Measurements from ENCODE around the gene KEAP1.

KEAP1 gene

DNA sequence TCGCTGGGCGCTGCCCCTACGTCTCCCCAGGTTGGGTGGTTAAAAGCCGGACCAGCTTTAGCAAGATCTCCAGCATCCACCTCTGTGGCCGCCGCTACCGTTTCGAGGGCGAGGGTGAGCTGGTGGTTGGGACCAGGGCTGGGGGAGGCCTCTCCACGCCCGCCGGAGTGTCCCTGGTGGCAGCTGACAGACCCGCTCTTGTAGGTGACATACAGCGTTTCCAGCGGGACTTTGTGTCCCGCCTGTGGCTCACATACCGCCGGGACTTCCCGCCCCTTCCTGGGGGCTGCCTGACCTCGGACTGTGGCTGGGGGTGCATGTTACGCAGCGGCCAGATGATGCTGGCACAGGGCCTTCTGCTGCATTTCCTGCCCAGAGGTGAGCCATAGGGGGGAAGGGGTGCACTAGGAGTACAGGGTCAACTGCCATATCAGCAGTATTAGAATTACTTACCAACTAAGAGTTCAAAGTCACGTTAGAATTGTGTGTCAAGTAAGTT is 41.6 kb upstream of the KEAP1 start:
- peak overlapping the region; percentile 72 for H3K4me3 ChIP-seq (replicated peaks; ENCODE audit: insufficient read depth, low read length)
- TF ChIP-seq SPI1 (IDR thresholded peaks at IDR 0.05; ENCODE audit: borderline replicate concordance, low read depth): no peak
- no peak for TF ChIP-seq POLR2AphosphoS5 (IDR thresholded peaks at IDR 0.05; ENCODE audit: low read depth)
- TF ChIP-seq REST (IDR thresholded peaks at IDR 0.05; ENCODE audit: insufficient replicate concordance, low read depth): no peak
- TF ChIP-seq GABPA (IDR thresholded peaks at IDR 0.05; ENCODE audit: low read depth): no peak
- peak in 1 of 2 experiments; percentile 1 for DNase-seq (ENCODE audit: low read depth in 1 of 2, low spot score in 1 of 2)
- H3K27ac ChIP-seq (replicated peaks): no peak overlapping the region
- no peaks in the 10 kb centered on the region for H3K27me3 ChIP-seq (ENCODE audit: insufficient read depth, poor library complexity, severe bottlenecking)

GRCh38 chr19:10544242-10544752 is 41.1 kb upstream of the KEAP1 start:
- Histone ChIP-seq H3K27ac (replicated peaks) (peak overlapping the region; percentile 68), H3K27me3 (ENCODE audit: insufficient read depth, poor library complexity, severe bottlenecking) (no peaks in the 10 kb centered on the region), H3K4me3 (replicated peaks; ENCODE audit: insufficient read depth, low read length) (peak overlapping the region; percentile 72)
- peak in 1 of 2 experiments; percentile 33 for DNase-seq (ENCODE audit: low read depth in 1 of 2, low spot score in 1 of 2)
- TF ChIP-seq CTCF (IDR thresholded peaks at IDR 0.05; ENCODE audit: insufficient read depth, low read length) (no peak), GABPA (IDR thresholded peaks at IDR 0.05; ENCODE audit: low read depth) (no peak), POLR2AphosphoS5 (IDR thresholded peaks at IDR 0.05; ENCODE audit: low read depth) (no peak), SPI1 (IDR thresholded peaks at IDR 0.05; ENCODE audit: borderline replicate concordance, low read depth) (no peak), REST (IDR thresholded peaks at IDR 0.05; ENCODE audit: insufficient replicate concordance, low read depth) (no peak)

DNA sequence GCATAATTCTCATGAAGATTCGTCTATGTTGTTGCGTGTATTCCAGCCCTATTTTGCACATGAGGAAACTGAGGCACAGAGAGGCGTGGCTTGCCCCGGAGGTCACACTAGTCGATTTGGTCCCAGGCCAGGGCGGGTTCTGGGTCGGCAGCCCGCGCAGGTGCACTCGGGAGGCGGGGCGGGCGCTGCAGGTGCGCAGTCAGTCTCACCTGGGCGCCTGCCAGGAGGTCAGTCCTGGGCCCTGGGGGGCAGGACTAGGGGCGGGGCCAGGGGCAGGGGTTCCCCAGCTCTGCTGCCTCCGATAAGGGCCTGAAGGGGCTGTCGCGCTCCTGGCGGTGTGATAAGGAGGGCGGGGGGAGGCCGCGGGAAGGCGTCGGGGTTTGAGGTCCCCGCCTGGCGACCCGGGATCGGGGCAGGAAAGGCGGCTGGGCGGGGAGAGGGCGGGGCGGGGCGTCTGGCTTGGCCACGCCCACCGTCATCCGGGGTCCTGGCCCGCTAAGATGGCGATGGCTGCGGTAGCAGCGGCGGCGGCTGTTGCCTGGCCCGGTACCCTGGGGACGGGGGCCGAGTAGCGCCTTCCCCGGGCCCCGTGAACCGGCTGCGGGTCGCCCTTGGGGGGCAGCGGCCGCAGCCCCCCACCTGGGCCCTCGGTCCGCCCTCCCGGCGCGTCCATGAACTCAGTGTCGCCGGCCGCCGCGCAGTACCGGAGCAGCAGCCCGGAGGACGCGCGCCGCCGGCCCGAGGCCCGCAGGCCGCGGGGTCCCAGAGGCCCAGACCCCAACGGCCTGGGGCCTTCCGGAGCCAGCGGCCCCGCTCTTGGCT is 40.5 kb upstream of the KEAP1 start, which contains the start of gene ATG4D:
Gene ATG4D, plus strand, starts transcription at position 485 of the 822 bp plus-strand sequence. Its CDS starts 187 bp downstream, at position 672.
- peak in 1 of 2 experiments; percentile 65 for DNase-seq (ENCODE audit: low read depth in 1 of 2, low spot score in 1 of 2)
- H3K4me3 ChIP-seq (replicated peaks; ENCODE audit: insufficient read depth, low read length): peak within 1 kb of the TSS; percentile 72
- no peak; the same call in 1 of the 2 replicates for TF ChIP-seq POLR2AphosphoS5 (IDR thresholded peaks at IDR 0.05; ENCODE audit: low read depth)
- no peak for TF ChIP-seq GABPA (IDR thresholded peaks at IDR 0.05; ENCODE audit: low read depth)
- TF ChIP-seq SPI1 (IDR thresholded peaks at IDR 0.05; ENCODE audit: borderline replicate concordance, low read depth): no peak
- TF ChIP-seq CTCF (IDR thresholded peaks at IDR 0.05; ENCODE audit: insufficient read depth, low read length): no peak
- TF ChIP-seq REST (IDR thresholded peaks at IDR 0.05; ENCODE audit: insufficient replicate concordance, low read depth): no peak
- no peaks in the 10 kb centered on the region for H3K27me3 ChIP-seq (ENCODE audit: insufficient read depth, poor library complexity, severe bottlenecking)
- peak within 1 kb of the TSS; percentile 68 for H3K27ac ChIP-seq (replicated peaks)

Measured in HL-60 (cell line).